SU-DHL-6 (cell line): ENCODE results near the gene CALN1.

Experiments used
- EZH2phosphoT487 ChIP-seq: fragments of 200-600 bp; sonication (generic), shearing (Covaris generic); conservative IDR thresholded peaks from 2 replicates; pipeline ENCODE4 v1.6.1; 2018; ENCODE audit warnings: mild to moderate bottlenecking, antibody characterized with exemption, low read length, moderate library complexity, mixed read lengths
- TF ChIP-seq, protein P1 (sequence below): fragments of 200-600 bp; sonication (generic); IDR thresholded peaks from one replicate; pipeline ENCODE4 v1.5.1; 2017; ENCODE audit warnings: antibody characterized with exemption, mild to moderate bottlenecking, low read length, moderate library complexity; ENCODE audit not compliant: insufficient read depth, poor library complexity, severe bottlenecking

DNA sequence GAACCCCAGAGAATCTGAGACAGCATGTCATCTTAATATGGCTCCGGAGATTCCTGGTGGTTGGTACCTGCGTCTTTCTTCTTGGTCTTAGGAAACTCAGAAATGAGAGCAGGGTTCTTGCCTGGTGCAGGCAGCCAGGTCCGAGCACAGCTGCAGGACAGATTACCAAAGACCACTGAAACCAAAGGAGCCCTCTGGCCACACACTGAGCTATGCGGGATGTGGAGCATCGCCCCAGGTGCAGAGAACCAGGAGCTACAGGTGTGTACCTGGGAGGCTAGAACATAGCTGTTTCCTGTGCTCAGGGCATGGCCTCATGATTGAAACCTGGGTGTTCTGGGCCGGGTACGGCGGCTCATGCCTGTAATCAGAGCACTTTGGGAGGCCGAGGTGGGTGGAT is 635.4 kb downstream of the CALN1 start:
- no peak for TF ChIP-seq EZH2phosphoT487
- TF ChIP-seq, protein P1, sequence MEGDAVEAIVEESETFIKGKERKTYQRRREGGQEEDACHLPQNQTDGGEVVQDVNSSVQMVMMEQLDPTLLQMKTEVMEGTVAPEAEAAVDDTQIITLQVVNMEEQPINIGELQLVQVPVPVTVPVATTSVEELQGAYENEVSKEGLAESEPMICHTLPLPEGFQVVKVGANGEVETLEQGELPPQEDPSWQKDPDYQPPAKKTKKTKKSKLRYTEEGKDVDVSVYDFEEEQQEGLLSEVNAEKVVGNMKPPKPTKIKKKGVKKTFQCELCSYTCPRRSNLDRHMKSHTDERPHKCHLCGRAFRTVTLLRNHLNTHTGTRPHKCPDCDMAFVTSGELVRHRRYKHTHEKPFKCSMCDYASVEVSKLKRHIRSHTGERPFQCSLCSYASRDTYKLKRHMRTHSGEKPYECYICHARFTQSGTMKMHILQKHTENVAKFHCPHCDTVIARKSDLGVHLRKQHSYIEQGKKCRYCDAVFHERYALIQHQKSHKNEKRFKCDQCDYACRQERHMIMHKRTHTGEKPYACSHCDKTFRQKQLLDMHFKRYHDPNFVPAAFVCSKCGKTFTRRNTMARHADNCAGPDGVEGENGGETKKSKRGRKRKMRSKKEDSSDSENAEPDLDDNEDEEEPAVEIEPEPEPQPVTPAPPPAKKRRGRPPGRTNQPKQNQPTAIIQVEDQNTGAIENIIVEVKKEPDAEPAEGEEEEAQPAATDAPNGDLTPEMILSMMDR = no peak
